Fibroblast of villous mesenchyme (primary cell): ENCODE results near the gene ADGRL2. TPM values are rescaled to one million over a fixed set of nuclear protein-coding genes. Genes with fewer than 3 reads are reported as not detected.

ENCODE experiments used
- DNase-seq: peaks from one replicate; pipeline ENCODE4 v3.0.0-alpha.2; 2010; ENCODE audit warnings: low read depth
- H3K4me3 ChIP-seq: 2 replicates; pipeline ENCODE4 v1.5.1; 2011; ENCODE audit warnings: low read depth, mild to moderate bottlenecking, low read length
- CTCF ChIP-seq: IDR thresholded peaks from 2 replicates; pipeline ENCODE4 v1.5.1; 2012; ENCODE audit warnings: low read depth, mild to moderate bottlenecking, low read length; ENCODE audit not compliant: insufficient read depth
- total RNA-seq: library from RNA; depleted of rRNA; stranded (reverse); fragments of >200 nt; gene quantifications from 2 replicates; pipeline ENCODE4 v1.2.3, GENCODE V29; 2012

Gene ADGRL2
- total RNA-seq, 1 donor, result 15.1 TPM

- no peak overlapping the region for H3K4me3 ChIP-seq
- DNase-seq, result no peak
- no peak for TF ChIP-seq CTCF
Observed at GRCh38 chr1:81889166-81889565, 88.4 kb downstream of the ADGRL2 start.

DNA sequence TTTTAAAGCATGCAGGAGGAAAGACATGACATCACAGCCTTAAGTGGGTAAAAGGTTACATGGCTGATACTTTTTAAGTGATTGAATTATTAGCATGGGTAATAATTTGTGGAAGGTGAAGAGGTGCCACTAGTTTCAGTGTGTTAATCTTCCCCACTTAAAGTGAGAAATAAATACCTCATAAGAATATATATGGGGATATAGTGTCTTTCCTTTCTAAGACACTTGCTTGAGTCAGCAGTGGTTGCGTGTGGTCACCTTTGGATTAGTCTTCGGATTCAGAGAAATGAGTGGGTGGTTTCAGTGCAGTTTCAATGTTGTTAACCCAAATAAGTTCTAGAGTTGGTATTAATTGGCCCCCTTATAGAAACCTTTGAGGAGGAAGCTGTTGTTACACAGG lies 94.1 kb downstream of the ADGRL2 start:
- TF ChIP-seq CTCF, result no peak
- H3K4me3 ChIP-seq, result no peak overlapping the region
- DNase-seq, result no peak

- no peak for DNase-seq
- TF ChIP-seq CTCF, result no peak
- no peak overlapping the region for H3K4me3 ChIP-seq
Observed at GRCh38 chr1:81899214-81899821, 98.6 kb downstream of the ADGRL2 start.

DNA sequence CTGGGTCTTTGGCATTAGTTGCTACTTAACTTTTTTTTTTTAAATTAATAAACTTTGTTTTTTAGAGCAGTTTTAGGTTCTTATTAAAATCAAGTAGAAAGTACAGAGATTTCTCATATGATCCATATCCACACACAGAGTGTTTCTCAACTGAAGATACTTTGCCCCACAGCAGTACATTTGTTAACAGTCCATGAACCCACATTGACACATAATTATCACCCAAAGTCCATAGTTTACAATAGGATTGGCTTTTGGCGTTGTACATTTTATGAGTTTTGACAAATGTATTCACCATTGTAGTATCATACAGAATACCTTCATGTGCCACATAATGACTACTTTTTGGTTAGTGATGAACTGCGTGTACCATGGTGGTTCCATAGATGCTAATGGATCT lies 106.8 kb downstream of the ADGRL2 start:
- H3K4me3 ChIP-seq, result no peak overlapping the region
- no peak for TF ChIP-seq CTCF
- DNase-seq, result no peak

DNA sequence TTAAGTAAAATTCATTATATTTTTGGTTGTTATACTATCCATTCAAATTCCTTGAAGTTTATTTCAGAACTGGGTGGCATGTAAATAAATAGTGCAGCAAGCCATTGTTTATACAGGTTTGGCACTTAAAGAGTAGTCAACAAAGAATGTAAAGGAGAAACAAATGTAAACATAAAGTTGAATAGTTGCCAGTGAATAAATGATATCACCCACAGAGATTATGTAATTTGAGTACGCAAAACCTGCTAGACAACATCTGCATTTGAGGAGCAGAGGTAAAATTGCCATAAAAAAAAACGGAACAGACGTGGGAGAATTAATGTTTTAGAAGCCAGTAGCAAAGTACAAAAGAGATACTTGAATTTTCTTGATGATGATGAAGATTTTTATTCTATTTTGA lies 111.6 kb downstream of the ADGRL2 start:
- no peak for TF ChIP-seq CTCF
- H3K4me3 ChIP-seq, result no peak overlapping the region
- no peak for DNase-seq

DNA sequence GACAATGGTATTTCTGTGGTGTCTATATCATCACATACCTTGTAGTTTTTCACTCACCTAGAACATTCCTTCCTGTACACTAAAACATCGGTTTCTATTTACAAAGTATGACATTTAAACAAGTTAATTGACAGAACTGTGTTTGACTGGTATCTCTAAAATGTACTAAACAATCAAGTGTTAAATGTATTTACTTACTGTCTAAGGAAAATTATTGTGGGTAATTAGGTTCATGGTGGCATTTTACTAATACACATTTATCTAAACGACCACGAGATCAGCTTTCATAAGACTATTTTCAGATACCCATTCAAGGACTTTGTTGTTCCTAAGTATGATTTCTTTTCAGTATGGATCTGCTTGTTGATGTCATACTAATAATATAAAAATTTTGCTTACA lies 115.2 kb downstream of the ADGRL2 start:
- no peak for DNase-seq
- no peak for TF ChIP-seq CTCF
- no peak overlapping the region for H3K4me3 ChIP-seq

DNA sequence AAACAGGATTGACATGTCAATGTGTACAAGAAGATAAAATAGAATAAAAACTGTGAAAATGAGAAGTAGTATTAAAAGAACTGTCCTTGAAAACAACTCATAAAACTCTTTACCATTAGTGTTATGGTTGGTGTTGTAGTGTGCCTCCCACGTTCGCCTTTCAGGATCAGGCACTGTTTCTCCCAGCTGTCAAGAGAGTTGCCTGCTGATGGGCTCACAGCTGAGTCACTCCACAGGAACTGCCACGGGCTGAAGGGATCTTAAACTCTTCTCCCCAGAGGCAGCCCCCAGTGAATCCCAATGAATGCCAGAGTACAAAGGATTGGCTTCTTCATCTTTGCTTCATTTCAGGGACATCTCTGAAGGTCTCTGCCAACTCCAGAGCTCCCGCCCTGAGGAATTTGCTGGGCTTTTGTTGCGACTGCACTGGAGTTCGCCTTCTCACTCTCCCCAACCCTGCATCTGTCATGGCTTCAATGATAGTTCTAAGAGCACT lies 119.6 kb downstream of the ADGRL2 start:
- no peak overlapping the region for H3K4me3 ChIP-seq
- DNase-seq, result peak; percentile 23

More for the DNA sequence above, 119.6 kb downstream of the ADGRL2 start:
- no peak for TF ChIP-seq CTCF
